Spleen (tissue), 7 donors: ENCODE results near the gene FBXO10.

Experiments used
- CTCF ChIP-seq, 11 experiments: fragments of 200-600 bp in 7 of 11; fragments of 450-650 bp in 4 of 11; sonication (generic) in 4 of 11; IDR thresholded peaks in 8 of 11; conservative IDR thresholded peaks in 3 of 11; 1 replicate in 7 of 11; 2 replicates in 4 of 11; pipeline versions ENCODE4 v1.4.0 to v1.8.0; 2016 to 2021; ENCODE audit warnings: antibody characterized with exemption in 11 of 11, inconsistent platforms in 4 of 11, mild to moderate bottlenecking in 1 of 11
- POLR2A ChIP-seq, 3 donors: fragments of 450-650 bp; IDR thresholded peaks; one replicate each; pipeline ENCODE4 v1.5.1; 2017; ENCODE audit warnings: antibody characterized with exemption in 3 of 3, mild to moderate bottlenecking in 1 of 3
- donor health status: DM: no; HTN: no; CAD: no; lungs with moderate emphysema.
- donor health status: DM: no; HTN: no; CAD: no.
- donor health status: DM: no; HTN: no; CAD: no.

- TF ChIP-seq CTCF (IDR thresholded peaks at IDR 0.05 in 8 of 11, conservative IDR thresholded peaks at IDR 0.05 in 3 of 11) (no peak), POLR2A (IDR thresholded peaks at IDR 0.05) (no peak)
These were observed 52.3 kb downstream of the FBXO10 start for GRCh38 chr9:37523916-37524315.
